Stomach (tissue), 4 donors: ENCODE results near the gene PDLIM4.

Experiments
- CTCF ChIP-seq, 7 experiments: fragments of 450-650 bp in 4 of 7; fragments of 200-600 bp in 3 of 7; sonication (generic) in 3 of 7; IDR thresholded peaks; one replicate each; pipeline ENCODE4 v1.5.1; 2016 to 2019; ENCODE audit warnings: antibody characterized with exemption in 7 of 7, control low read depth in 2 of 7, mild to moderate bottlenecking in 1 of 7
- EP300 ChIP-seq: sonication (generic); formaldehyde crosslinking; IDR thresholded peaks from one replicate; pipeline ENCODE4 v1.6.1; 2017; ENCODE audit warnings: antibody characterized with exemption
- POLR2A ChIP-seq, 4 donors: fragments of 450-650 bp; IDR thresholded peaks; one replicate each; pipeline ENCODE4 v1.6.1; 2016; ENCODE audit warnings: antibody characterized with exemption in 4 of 4, control low read depth in 2 of 4, mild to moderate bottlenecking in 1 of 4, moderate library complexity in 1 of 4
- POLR2AphosphoS5 ChIP-seq, 3 donors: sonication (generic); formaldehyde crosslinking; IDR thresholded peaks; one replicate each; pipeline ENCODE4 v1.6.1; 2016; ENCODE audit warnings: antibody characterized with exemption in 3 of 3

DNA sequence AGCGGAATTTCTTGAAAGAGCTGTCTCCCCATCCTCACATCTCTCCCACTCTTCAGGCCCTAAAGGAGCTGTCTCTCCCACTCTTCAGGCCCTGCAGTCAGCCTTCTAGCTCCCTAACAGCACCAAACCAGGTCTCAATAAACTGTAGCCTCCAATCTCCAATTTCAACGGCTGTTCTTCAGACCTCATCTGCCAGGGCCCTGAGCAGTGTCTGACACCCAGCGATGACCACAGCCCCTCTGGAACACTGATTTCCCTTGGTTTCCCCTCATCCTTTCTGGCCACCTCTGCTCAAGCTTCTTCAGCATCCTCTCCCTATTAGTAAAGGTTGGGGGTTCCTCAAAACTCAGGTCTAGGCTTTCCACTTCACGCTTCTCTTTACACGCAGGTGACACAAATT is 28.3 kb upstream of the PDLIM4 start:
- no peak for TF ChIP-seq CTCF (IDR thresholded peaks at IDR 0.05)
- no peak for TF ChIP-seq POLR2A (IDR thresholded peaks at IDR 0.05)
- no peak for TF ChIP-seq POLR2AphosphoS5 (IDR thresholded peaks at IDR 0.05)
- no peak for TF ChIP-seq EP300
